Panc1 (cell line): Measurements from ENCODE around the gene CASP9. TPM values are rescaled to one million over a fixed set of nuclear protein-coding genes. Genes with fewer than 3 reads are reported as not detected.

ENCODE experiments used
- ATAC-seq: fragments of 200-7000 bp; cut with Tn5 transposase; 2 replicates; pipeline ENCODE4 v1.9.1; 2020; ENCODE audit warnings: mild to moderate bottlenecking, moderate library complexity
- BruUV-seq: library from RNA; stranded (reverse); fragments of 400-500 nt; replicated peaks from 2 replicates; lab custom pipeline; 2021; lab: Mats Ljungman, UMichigan
- CTCF ChIA-PET: fragments of 300-600 bp; sonication (Branson Sonifier 250); formaldehyde crosslinking; loops from one replicate; lab custom pipeline; 2022; ENCODE audit warnings: antibody characterized with exemption; lab: Charles Lee
- POLR2A ChIA-PET: fragments of 300-600 bp; sonication (Branson Sonifier 250); formaldehyde crosslinking; loops from one replicate; lab custom pipeline; 2022; ENCODE audit warnings: antibody characterized with exemption; lab: Charles Lee
- DNase-seq: peaks from one replicate; pipeline ENCODE4 v3.0.0-alpha.2; 2010; ENCODE audit warnings: low read depth, low spot score
- H3K27ac ChIP-seq: 2 replicates; pipeline ENCODE4 v1.5.1; 2011; ENCODE audit warnings: mild to moderate bottlenecking, low read length, inconsistent platforms
- H3K27me3 ChIP-seq: fragments of 200-500 bp; sonication (Bioruptor generic); 2 replicates; pipeline ENCODE4 v1.6.0; 2014; ENCODE audit warnings: low read length, inconsistent platforms; ENCODE audit not compliant: control insufficient read depth, insufficient read depth
- H3K36me3 ChIP-seq: fragments of 200-500 bp; sonication (Bioruptor generic); 2 replicates; pipeline ENCODE4 v1.5.1; 2014; ENCODE audit warnings: inconsistent platforms, mild to moderate bottlenecking, low read length, moderate library complexity; ENCODE audit not compliant: control insufficient read depth, insufficient read depth
- H3K4me1 ChIP-seq: 2 replicates; pipeline ENCODE4 v1.5.1; 2011; ENCODE audit warnings: inconsistent platforms, mild to moderate bottlenecking, low read length, moderate library complexity; ENCODE audit not compliant: control insufficient read depth, insufficient read depth
- H3K4me3 ChIP-seq, 2 experiments: 2 replicates each; pipeline ENCODE4 v1.5.1; 2011 to 2012; ENCODE audit warnings: low read depth in 2 of 2, low read length in 2 of 2, mild to moderate bottlenecking in 2 of 2, inconsistent platforms in 1 of 2, moderate library complexity in 1 of 2
- H3K9me3 ChIP-seq: fragments of 200-500 bp; sonication (Bioruptor generic); 2 replicates; pipeline ENCODE4 v1.5.1; 2014; ENCODE audit warnings: low read depth, mild to moderate bottlenecking, inconsistent platforms, low read length, moderate library complexity; ENCODE audit not compliant: control insufficient read depth, insufficient read depth
- CTCF ChIP-seq: fragments of 450-650 bp; IDR thresholded peaks from 2 replicates; pipeline ENCODE4 v1.5.1; 2017; ENCODE audit warnings: mild to moderate bottlenecking
- POLR2AphosphoS5 ChIP-seq: IDR thresholded peaks from 2 replicates; pipeline ENCODE4 v1.6.1; 2012; ENCODE audit warnings: mild to moderate bottlenecking, low read depth, low read length, moderate library complexity
- REST ChIP-seq, 2 experiments: IDR thresholded peaks; 2 replicates each; pipeline ENCODE4 v1.6.1; 2011 to 2012; ENCODE audit warnings: low read depth in 2 of 2, control low read depth in 1 of 2, low read length in 1 of 2, mild to moderate bottlenecking in 1 of 2, moderate library complexity in 1 of 2; ENCODE audit not compliant: insufficient read depth in 1 of 2
- SIN3A ChIP-seq: IDR thresholded peaks from 2 replicates; pipeline ENCODE4 v1.6.1; 2012; ENCODE audit warnings: low read depth, mild to moderate bottlenecking, low read length, moderate library complexity, borderline replicate concordance; ENCODE audit not compliant: insufficient read depth
- TCF7L2 ChIP-seq: IDR thresholded peaks from 2 replicates; pipeline ENCODE4 v1.6.1; 2011; ENCODE audit warnings: mild to moderate bottlenecking, low read depth, low read length, inconsistent platforms
- in situ Hi-C: cut with HindIII; loops from 2 replicates; pipeline ENCODE4 v1.10.0; 2016; ENCODE audit warnings: low sequenced_read_pairs, low pct_unique_long_range_greater_than_20kb
- intact Hi-C: fragments of 100-400 bp; cut with micrococcal nuclease; formaldehyde crosslinking; loops from one replicate; pipeline ENCODE4 v1.10.0; 2022; ENCODE audit not compliant: unreplicated experiment
- total RNA-seq: library from RNA; stranded (reverse); gene quantifications from one replicate; pipeline ENCODE4 v1.2.1, GENCODE V29; 2021; ENCODE audit not compliant: unreplicated experiment

CASP9 gene
- total RNA-seq, 1 experiment from 2014 or later: 7.5 TPM

- ATAC-seq (no peak), DNase-seq (no peak)
- no peak for TF ChIP-seq POLR2AphosphoS5
- TF ChIP-seq SIN3A: no peak
- no peak for TF ChIP-seq TCF7L2
- TF ChIP-seq REST (IDR thresholded peaks at IDR 0.05; ENCODE audit: insufficient read depth in 1 of 2, low read depth in 2 of 2, low read length in 1 of 2): no peak
- TF ChIP-seq CTCF: no peak
- BruUV-seq: no TSS peak
- H3K36me3 ChIP-seq: no peaks in the 10 kb centered on the region
- no peak overlapping the region for H3K4me3 ChIP-seq
- intact Hi-C loops: no loop called here
- H3K27me3 ChIP-seq: no peaks in the 10 kb centered on the region
- CTCF ChIA-PET: no interaction called here
- POLR2A ChIA-PET: no interaction called here
- H3K9me3 ChIP-seq: no peaks in the 10 kb centered on the region
- no peak overlapping the region for H3K27ac ChIP-seq
- no peaks in the 10 kb centered on the region for H3K4me1 ChIP-seq
- in situ Hi-C loops: no loop called here
Measured at GRCh38 chr1:15445390-15446122, 78.5 kb downstream of the CASP9 start.

GRCh38 chr1:15444468-15445389 is 79.3 kb downstream of the CASP9 start:
- Histone ChIP-seq H3K27me3 (no peaks in the 10 kb centered on the region), H3K27ac (no peak overlapping the region), H3K4me1 (no peaks in the 10 kb centered on the region), H3K36me3 (no peaks in the 10 kb centered on the region), H3K9me3 (no peaks in the 10 kb centered on the region), H3K4me3 (no peak overlapping the region)
- ChIA-PET POLR2A (no interaction called here), CTCF (no interaction called here)
- ATAC-seq (0 out of 2 replicates have a peak, but pooled peaks have one; percentile 43), DNase-seq (no peak)
- BruUV-seq: no TSS peak
- no peak for TF ChIP-seq POLR2AphosphoS5
- TF ChIP-seq TCF7L2: no peak
- no peak for TF ChIP-seq SIN3A
- no peak for TF ChIP-seq CTCF
- no peak for TF ChIP-seq REST (IDR thresholded peaks at IDR 0.05; ENCODE audit: insufficient read depth in 1 of 2, low read depth in 2 of 2, low read length in 1 of 2)
- intact Hi-C loops: no loop called here
- in situ Hi-C loops: no loop called here
